Gastrocnemius medialis (tissue), 4 donors: ENCODE data around the gene NEK1. TPM values are rescaled to one million over a fixed set of nuclear protein-coding genes. Genes with fewer than 3 reads are reported as not detected.

Experiments used
- ATAC-seq, 2 donors: fragments of 150-250 bp; one replicate each; pipeline ENCODE4 v1.9.1; 2016
- DNase-seq, 2 donors: peaks; one replicate each; pipeline ENCODE4 v3.0.0-alpha.2; 2019
- H3K27ac ChIP-seq, 4 donors: fragments of 200-600 bp; sonication (generic); 1 replicate in 1 of 4; 2 replicates in 3 of 4; pipeline ENCODE4 v1.5.1; 2016 to 2018; ENCODE audit warnings: mild to moderate bottlenecking in 2 of 4, moderate library complexity in 1 of 4
- H3K27me3 ChIP-seq, 3 donors: fragments of 200-600 bp; sonication (generic) in 2 of 3; 1 replicate in 1 of 3; 2 replicates in 2 of 3; pipeline versions ENCODE4 v1.5.1 to v1.6.0; 2016 to 2019; ENCODE audit warnings: mild to moderate bottlenecking in 1 of 3, moderate library complexity in 1 of 3
- H3K36me3 ChIP-seq, 2 donors: fragments of 200-600 bp; sonication (generic) in 1 of 2; one replicate each; pipeline ENCODE4 v1.5.1; 2017 to 2018
- H3K4me1 ChIP-seq, 2 donors: fragments of 200-600 bp; sonication (generic) in 1 of 2; one replicate each; pipeline ENCODE4 v1.5.1; 2016 to 2017; ENCODE audit warnings: mild to moderate bottlenecking in 2 of 2
- H3K4me3 ChIP-seq, 4 donors: fragments of 200-600 bp; sonication (generic) in 3 of 4; 1 replicate in 1 of 4; 2 replicates in 3 of 4; pipeline ENCODE4 v1.5.1; 2016 to 2019; ENCODE audit warnings: mild to moderate bottlenecking in 2 of 4
- H3K9me3 ChIP-seq, 3 donors: fragments of 200-600 bp; sonication (generic) in 2 of 3; 1 replicate in 1 of 3; 2 replicates in 2 of 3; pipeline ENCODE4 v1.5.1; 2016 to 2019
- CTCF ChIP-seq, 5 experiments: fragments of 450-650 bp in 3 of 5; fragments of 200-600 bp in 2 of 5; sonication (generic) in 2 of 5; IDR thresholded peaks in 4 of 5; conservative IDR thresholded peaks in 1 of 5; 1 replicate in 4 of 5; 2 replicates in 1 of 5; pipeline ENCODE4 v1.5.1; 2016 to 2019; ENCODE audit warnings: antibody characterized with exemption in 5 of 5, mild to moderate bottlenecking in 3 of 5, moderate library complexity in 3 of 5
- POLR2A ChIP-seq, 2 donors: fragments of 450-650 bp; IDR thresholded peaks; one replicate each; pipeline ENCODE4 v1.6.1; 2017; ENCODE audit warnings: antibody characterized with exemption in 2 of 2, mild to moderate bottlenecking in 2 of 2, moderate library complexity in 2 of 2
- in situ Hi-C, 4 donors: fragments of 200-750 bp; cut with MboI; loops; one replicate each; pipeline versions ENCODE4 v1.15.0 to v1.8.0; 2017; ENCODE audit warnings: low sequenced_read_pairs in 4 of 4
- intact Hi-C: fragments of 100-400 bp; cut with DNase I; formaldehyde crosslinking; loops from one replicate; pipeline ENCODE4 v1.15.1; 2023; ENCODE audit warnings: low total_unique reads
- total RNA-seq, 4 donors: library from RNA; depleted of rRNA; stranded (reverse); fragments of >200 nt; gene quantifications; one replicate each; pipeline versions ENCODE4 v1.1.0 to v1.2.3, GENCODE V29; 2016

NEK1 gene
- total RNA-seq, 4 donors from 2014 or later: 2.6 to 11.0 (median 3.9) TPM

GRCh38 chr4:169658975-169659715, 46.8 kb upstream of the NEK1 start:
- no peak for DNase-seq
- H3K4me1 ChIP-seq: peaks cover 27 to 46% of the 10 kb centered on the region in 2 donors
- H3K27me3 ChIP-seq: no peaks in the 10 kb centered on the region
- in situ Hi-C loops: loop anchor here in 1 of 4 donors (5.0 kb wide), 1 partner anchor 37 kb away; the partner anchor contains the start of gene CLCN3
- intact Hi-C loops: no loop called here
- peak overlapping the region; percentile 79 to 85 (median 80) for H3K27ac ChIP-seq
- H3K9me3 ChIP-seq: no peaks in the 10 kb centered on the region
- H3K4me3 ChIP-seq: peak overlapping the region; percentile 49 to 61 (median 56)
- TF ChIP-seq POLR2A (IDR thresholded peaks at IDR 0.05) (no peak), CTCF (IDR thresholded peaks at IDR 0.05 in 4 of 5, conservative IDR thresholded peaks at IDR 0.05 in 1 of 5) (no peak)
- no peaks in the 10 kb centered on the region for H3K36me3 ChIP-seq
- ATAC-seq: no peak

- ATAC-seq (no peak), DNase-seq (no peak)
- Histone ChIP-seq H3K27ac (peak overlapping the region in 3 of 4 donors; percentile 80 to 85 (median 81)), H3K9me3 (no peaks in the 10 kb centered on the region), H3K36me3 (no peaks in the 10 kb centered on the region), H3K4me1 (peaks cover 19 to 43% of the 10 kb centered on the region in 2 donors), H3K27me3 (no peaks in the 10 kb centered on the region), H3K4me3 (no peak overlapping the region)
- TF ChIP-seq POLR2A (IDR thresholded peaks at IDR 0.05) (no peak), CTCF (IDR thresholded peaks at IDR 0.05 in 4 of 5, conservative IDR thresholded peaks at IDR 0.05 in 1 of 5) (no peak)
- in situ Hi-C loops: loop anchor here in 1 of 4 donors (5.0 kb wide), 1 partner anchor 36 kb away; the partner anchor contains the start of gene CLCN3
- intact Hi-C loops: no loop called here
These were observed 45.8 kb upstream of the NEK1 start for GRCh38 chr4:169658196-169658595.

- no peaks in the 10 kb centered on the region for H3K36me3 ChIP-seq
- H3K4me1 ChIP-seq: peaks cover 22 to 40% of the 10 kb centered on the region in 2 donors
- peak overlapping the region in 1 of 4 donors; percentile 1 for H3K27ac ChIP-seq
- H3K4me3 ChIP-seq: no peak overlapping the region
- DNase-seq (no peak), ATAC-seq (no peak)
- no peaks in the 10 kb centered on the region for H3K27me3 ChIP-seq
- TF ChIP-seq CTCF (IDR thresholded peaks at IDR 0.05 in 4 of 5, conservative IDR thresholded peaks at IDR 0.05 in 1 of 5): no peak
- intact Hi-C loops: no loop called here
- in situ Hi-C loops: loop anchor here in 1 of 4 donors (5.0 kb wide), 1 partner anchor 35 kb away; the partner anchor contains the start of gene CLCN3
- H3K9me3 ChIP-seq: no peaks in the 10 kb centered on the region
These were observed 45.2 kb upstream of the NEK1 start for GRCh38 chr4:169657470-169658107.

- in situ Hi-C loops: loop anchor here in 1 of 4 donors (5.0 kb wide), 1 partner anchor 33 kb away; the partner anchor contains the start of gene CLCN3
- H3K27me3 ChIP-seq: no peaks in the 10 kb centered on the region
- no peaks in the 10 kb centered on the region for H3K9me3 ChIP-seq
- H3K4me3 ChIP-seq: no peak overlapping the region
- ATAC-seq (no peak), DNase-seq (no peak)
- H3K27ac ChIP-seq: no peak overlapping the region
- intact Hi-C loops: no loop called here
- H3K4me1 ChIP-seq: peaks cover 29 to 30% of the 10 kb centered on the region in 2 donors
- H3K36me3 ChIP-seq: no peaks in the 10 kb centered on the region
- TF ChIP-seq POLR2A (IDR thresholded peaks at IDR 0.05) (no peak), CTCF (IDR thresholded peaks at IDR 0.05 in 4 of 5, conservative IDR thresholded peaks at IDR 0.05 in 1 of 5) (no peak)
These were observed 43.0 kb upstream of the NEK1 start for GRCh38 chr4:169655401-169655800.
